Activated gamma-delta T cell treated with anti-CD3 and anti-CD28 coated beads, Interleukin-2, amount 50 U/mL, for 16 hours (primary cell): Measurements from ENCODE around the gene SACS.
"Not testable (repeated sequence)": the region's sequence is repeated elsewhere in the genome, so short reads cannot be mapped to it uniquely, and the experiment has no call there.

Source experiments
- DNase-seq: peaks from one replicate; pipeline ENCODE4 v3.0.0-alpha.2; 2020; ENCODE audit warnings: low read depth

Gene SACS

DNA sequence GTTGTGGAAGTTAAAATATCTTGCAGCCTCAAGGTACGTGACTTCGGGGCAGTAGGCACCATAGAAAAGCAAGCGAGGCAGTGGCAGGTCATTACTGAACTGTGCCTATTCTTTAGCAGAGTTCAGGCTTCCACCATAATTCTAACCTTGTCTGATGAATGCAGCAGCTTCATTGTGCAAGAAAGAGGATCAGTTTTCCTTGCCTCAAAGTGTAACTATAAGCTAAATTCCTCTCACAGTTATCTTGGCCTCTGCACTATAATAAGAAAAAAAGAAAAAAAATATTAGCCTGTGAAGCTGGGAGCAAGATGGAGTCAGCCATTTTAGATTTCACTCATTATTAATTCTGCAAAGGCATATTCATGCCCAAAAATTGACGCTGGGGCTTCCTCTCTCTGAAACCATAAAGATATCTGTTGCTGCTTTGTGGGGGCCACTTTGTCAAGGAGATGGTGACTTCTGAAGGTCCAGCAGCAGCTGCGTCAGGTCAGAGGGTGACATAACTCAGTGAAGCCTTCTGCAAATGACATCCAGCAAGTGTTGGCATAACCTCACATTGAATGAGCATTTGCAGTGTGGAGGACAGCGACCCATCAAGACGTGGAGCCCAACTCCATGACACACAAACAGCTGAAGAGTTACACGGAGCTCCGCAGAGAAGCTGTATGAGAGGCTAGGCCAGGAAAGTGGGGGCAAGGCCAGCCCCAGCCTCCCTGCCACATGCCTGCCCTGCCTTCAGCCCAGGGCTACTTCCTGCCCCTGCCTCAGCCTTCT, 23.1 kb upstream of the SACS start:
- no peak for DNase-seq

DNA sequence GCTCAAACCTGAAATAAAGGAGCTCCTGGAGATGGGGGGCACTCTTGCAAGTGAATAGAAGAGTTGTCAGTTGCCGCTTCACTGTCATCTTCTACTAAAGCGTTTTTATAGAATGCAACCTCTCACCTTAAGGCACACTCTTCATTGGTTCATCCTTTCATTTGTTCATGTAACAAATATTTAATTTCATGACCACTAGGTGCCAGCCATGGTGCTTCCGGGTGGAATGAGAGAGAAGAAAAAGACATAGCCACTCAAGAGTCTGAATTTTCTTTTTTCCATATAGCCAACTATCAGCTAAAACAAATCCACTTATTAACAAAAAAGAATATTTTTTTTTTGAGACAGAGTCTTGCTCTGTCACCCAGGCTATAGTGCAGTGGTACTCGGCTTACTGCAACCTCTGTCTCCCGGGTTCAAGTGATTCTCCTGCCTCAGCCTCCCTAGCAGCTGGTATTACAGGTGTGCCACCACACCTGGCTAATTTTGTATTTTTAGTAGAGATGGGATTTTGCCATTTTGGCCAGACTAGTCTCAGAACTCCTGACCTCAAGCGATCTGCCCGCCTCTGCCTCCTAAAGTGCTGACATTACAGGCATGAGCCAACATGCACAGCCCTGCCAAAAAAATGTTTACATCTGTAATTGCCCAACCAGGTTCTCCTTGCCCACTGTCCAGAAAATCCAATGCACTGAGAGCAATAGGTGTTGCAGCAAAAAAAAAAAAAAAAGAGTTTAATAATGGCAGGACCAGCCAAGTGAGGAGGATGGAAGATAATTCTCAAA, 22.1 kb upstream of the SACS start:
- DNase-seq, result no peak

DNA sequence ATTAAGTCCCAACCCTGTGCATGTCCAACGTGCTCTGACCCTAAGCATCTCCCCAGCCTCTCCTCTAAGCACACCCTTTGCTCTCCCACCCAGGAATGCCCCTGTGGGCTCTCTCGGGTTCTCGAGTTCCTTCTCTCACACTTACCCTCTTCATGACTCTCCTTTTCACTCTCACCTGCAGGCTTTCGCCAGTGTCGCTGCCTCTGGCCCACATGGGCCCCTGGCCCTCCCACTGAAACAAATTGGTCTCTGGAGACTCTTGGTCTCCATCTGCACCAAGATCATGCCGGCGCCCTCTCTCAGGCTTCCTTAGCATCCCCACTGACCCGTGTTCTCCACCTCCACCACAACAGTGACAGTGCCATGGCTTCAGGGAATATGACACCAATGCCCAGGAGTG, 19.6 kb upstream of the SACS start:
- no peak for DNase-seq

DNA sequence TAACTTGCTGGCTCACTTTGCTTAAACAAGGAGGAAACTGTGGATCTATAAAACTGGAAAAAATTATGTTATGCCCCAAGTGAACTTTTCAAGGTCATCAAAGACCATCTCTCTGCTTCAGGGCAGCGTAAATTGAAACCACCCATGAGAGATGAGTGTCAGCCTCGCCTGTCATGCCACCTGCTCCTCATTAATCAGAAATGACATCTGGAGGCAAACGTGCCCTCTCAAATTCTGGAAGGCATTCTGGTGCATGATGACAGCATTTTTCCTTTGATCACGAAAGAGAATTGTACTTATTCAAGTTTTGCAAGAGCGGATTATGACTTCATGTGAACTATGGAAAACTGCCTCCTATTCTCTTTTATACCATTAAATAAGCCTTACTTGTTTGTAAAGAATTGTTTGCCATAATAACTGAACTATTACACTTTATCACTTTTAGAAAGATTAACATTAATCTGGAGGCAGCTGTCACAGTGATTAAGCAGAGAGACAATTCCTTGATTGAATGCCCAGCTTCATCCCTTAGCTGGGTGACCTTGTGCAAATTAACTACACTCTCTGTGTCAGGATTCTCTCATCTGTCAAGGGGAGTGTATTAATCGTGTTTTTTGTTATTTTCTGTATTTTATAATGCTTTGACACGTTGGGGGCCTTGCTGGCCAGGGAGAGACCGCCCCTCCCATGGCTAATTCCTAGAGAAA, 17.0 kb upstream of the SACS start:
- no peak for DNase-seq

DNA sequence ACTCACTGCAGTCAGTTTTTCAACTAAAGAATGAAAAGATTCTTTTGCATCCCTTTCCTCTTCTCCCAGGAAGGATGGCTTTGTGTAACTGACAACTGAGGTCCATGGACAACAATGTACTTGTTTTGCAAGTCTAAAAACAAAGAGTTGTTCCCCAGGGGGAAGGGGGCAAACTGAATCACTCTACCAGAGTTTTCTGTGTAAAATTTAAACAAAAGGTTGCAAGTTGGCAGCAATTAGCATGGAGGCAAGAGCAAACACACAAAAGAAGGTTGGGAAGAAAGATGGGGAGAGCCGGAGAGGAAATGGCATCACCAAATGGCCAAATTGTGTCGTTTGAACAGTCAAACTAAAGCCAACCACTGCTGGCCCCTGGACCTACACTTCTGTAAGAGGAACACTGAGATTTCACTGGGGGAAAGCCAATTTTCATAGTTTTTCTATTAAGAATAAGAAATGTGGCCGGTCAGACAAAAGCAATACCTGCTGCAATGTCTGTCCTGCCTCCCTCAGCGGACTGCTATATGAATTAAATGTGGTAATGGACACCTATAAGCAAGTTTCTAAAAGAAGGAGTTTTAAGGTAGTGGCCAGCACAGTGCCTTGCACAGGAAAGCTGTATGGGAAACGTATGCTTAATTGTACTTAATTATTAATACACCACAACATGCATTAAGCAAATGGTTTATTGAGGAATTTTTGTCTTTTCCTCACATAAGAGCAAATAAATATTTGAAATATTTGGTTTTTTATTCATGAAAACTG, 16.1 kb upstream of the SACS start:
- DNase-seq, result no peak

DNA sequence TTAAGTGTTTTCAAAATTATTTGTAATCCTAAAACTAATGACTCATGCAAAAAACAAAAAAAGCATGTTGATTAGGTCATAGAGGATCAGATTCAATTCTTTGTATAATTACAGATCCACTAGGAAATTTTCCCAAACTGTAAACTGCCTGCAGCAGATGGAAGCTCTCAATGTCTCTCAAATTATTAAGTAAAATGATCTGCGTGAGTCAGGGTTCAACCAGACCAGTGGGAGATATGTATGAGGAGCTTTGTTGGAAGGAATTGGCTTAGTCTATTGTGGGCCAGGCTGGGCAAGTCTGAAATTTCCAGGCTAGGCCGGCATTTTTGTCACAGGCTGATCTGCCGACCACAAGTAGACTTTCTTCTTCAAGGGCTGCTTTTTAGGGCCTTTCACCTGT, 14.4 kb upstream of the SACS start:
- no peak for DNase-seq

DNA sequence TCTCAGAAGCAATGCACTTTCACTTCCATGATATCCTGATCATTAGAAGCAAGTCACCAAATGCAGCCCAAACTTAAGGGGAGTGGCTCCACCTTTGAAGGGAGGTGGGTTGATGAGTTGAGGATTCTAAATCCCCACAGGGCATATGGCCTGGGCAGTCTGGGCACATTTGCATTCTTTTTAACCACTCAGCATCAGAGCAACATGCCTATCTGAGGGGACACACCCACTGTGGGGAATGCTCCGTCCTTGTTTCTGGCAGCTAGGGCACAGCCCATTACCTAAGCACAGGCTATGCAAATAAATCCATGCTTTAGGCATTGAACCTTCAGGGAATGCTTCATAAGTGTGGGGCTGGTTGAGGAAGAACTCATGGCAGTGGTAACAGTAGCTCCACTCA, 12.3 kb upstream of the SACS start:
- no peak for DNase-seq

DNA sequence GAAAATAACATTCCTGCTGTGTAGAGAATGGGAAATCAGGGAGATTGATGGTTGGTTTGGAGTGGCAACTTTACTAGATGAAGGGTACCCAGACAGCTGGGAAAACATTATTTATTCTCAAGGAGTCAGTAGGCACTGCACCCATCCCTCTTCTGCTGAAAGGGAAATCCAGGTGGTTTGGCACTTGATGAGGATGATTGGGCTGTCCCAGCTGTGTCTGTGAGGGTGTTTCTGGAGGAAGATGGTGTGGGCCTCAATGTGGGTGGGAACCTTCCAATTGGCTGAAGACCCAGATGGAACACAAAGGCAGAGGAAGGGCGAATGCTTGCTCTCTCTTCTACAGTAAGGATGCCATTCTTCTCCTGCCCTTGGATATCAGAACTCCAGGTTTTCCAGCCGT, 10.4 kb upstream of the SACS start:
- no peak for DNase-seq

DNA sequence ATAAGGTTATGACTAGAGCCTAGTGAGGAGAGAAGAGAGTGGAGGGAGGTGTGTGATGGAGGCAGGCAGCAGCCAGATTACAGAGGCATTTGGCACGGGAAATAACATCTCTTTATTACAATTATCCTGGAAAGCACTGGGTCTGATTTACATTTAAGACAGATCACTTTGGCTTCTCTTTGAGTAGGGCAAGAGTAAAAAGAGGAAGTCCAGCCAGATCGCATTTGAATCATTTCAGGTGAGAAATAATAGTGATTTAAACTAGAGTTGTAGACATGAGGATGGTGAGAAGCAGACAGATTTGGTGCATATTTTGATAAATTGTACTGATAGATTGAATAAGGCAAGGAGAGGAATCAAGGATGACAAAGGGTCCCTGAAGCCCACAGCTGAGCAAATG, 9.6 kb upstream of the SACS start:
- DNase-seq, result no peak

DNA sequence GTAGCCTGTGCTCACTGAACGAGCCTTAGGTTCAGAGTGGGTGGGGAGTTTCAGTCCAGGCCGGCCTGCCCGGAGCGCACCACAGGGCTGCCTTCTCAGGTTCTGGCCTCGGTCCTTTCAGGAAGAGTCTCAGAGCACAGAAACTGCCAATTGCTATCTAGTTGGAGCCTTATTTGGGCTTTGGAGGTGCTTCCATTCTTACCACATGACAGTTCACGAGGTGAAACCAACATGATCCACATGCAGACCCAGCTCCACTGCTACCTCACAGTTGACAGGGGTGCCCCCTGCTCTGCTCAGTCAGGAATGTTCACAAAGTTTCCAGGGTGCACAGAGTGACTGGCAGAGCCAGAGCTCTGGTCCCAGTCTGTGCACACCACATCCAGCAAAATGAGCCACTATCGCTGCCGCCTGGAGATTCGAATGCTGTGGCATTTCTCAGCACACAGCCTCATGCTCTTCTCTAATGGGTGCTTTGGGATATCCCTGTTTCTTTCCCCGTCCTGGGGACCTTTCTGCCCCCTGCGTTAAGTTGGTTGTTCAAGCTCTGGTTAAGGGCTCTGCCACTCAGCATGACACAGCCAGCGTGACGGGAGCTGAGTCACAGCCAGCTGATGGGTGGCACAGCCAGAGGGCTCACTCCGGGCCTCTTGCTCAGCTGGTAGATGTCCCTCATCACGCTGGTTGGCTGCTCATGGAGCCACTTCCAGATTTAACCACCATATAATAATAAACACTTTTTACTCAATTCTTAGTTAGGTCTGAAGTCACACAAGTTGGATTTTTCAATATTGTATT, 7.5 kb upstream of the SACS start:
- no peak for DNase-seq

DNA sequence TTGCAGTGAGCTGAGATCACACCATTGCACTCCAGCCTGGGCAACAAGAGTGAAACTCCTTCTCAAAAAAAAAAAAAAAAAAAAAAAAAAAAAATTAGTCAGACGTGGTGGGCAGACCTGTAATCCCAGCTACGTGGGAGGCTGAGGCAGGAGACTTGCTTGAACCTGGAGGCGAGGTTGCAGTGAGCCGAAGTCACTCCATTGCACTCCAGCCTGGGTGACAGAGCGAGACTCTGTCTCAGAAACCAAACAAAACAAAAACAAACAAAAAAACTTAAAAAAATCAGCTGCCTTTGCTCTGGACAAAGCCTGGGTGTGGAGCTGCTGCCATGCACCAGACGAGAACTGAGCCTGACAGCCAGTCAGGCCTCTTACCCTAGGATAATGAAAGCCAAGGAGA, 6.8 kb upstream of the SACS start:
- not testable (repeated sequence) for DNase-seq

DNA sequence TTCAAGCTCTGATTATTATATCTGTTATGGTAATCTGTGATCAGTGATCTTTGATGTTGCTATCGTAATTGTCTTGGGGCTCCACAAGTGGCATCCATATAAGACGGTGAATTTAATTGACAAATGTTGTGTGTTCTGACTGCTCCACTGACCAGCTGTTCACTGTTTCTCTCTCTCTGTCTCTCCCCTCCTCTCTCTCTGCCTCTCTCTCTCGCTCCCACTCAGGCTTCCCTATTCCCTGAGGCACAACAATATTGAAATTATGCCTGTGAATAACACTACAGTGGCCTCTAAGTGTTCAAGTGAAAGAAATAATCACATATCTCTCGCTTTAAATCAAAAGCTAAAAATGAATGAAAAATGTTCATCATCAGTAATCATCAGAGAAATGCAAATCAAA, 4.4 kb upstream of the SACS start:
- no peak for DNase-seq

DNA sequence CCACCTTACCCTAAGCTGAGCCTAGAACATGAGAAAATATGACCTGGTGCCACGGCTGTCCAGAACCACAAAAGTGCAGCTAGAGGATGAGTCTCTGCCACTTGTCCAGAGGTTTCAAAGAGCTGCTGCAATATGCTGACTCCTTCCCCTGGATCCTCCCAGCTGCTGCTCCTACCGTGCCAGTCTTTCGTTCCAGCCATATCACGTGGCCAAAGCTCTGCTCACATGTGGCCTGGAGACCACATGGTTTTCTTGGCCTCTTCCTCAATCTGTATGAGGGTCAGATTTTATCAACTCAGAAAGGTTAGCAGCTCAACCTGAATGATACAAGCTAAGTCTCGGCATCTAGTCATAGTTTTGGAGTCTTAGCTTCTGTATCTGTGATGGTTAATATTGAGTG, 3.2 kb upstream of the SACS start:
- DNase-seq, result no peak

DNA sequence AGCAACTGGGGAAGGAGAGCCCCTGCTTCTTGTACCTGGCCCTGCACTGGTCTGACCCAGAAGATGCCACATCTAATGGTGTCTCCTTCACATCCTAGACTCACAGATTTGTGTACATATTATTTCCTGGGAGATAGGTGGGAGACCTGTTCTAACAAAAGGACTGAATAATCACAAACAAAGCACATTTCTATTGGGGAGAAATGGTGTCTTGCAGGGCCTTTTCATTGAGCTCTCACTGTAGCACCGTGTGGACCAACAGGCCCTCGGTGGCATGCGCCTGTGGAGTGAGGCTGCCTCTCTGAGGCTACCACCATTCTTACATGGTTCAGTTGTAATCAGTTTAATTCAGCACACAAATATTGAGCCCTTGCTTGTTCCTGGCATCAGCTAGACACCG, 989 bp upstream of the SACS start:
- DNase-seq, result no peak

DNA sequence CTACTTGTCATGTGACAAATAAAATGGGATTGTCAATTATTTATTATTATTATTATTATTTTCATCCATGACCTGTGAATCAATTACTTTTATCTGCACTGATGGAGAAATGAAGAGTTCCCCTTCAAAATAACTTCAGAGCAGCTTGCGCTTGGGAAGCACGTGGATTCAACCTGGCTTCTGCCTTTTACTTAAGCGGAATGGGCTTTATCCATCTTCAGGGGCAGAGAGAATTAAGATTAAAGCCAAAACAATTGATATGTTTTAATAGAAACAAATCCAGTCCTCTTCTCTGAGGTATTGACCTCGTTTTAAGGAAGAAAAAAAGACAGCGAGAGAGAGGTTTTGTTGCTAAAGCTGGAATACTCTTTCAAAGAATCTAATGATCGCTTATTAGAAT, 876 bp downstream of the SACS start:
- DNase-seq, result no peak

DNA sequence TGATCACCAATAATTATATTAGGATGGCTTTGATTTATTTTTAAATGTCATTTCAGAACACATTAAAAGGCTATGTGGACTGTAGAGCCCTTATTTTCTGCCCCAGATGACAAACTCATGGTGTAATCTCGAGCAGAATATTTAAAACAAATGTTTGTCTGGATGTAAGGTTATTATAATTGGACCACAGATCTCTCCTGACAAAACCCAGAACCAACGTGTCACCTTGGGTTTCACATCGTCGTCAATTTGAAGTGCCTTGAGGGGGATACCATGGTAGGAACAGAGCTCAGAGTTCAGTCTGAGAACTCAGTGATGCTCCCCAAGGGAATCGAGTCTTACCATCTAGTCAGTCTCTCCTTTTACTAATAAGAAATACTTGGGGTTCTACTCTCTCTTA, 2.8 kb downstream of the SACS start:
- no peak for DNase-seq

DNA sequence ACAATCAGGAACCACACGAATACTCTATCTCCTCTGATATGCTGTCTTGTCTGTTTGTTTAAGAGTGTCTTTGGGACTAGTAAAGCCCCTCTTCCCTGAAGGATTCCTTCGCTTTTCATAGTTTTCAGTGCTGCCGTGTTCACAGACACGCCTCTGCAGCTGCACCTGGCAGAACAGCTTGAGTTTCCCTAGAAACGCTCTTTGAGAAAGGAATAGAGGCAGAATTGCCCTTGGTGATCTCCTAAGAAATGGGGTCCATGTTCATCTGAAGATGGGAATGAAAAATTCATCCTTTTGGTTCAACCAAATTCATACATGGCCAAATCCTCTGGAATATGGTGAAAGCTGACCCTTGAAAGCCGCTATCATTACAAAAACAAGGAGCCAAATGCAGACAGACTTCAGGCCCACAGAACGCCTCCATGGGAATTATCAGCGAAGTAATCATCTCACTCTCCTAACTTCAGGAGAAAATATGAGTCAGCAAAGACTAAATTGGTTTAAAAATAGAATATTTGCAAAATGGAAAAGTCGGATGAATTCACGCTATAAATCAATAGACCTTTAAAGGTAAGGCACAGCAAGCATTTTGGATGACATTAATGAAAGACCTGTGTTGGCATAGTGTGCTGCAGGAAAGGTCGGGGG, 5.5 kb downstream of the SACS start:
- no peak for DNase-seq

DNA sequence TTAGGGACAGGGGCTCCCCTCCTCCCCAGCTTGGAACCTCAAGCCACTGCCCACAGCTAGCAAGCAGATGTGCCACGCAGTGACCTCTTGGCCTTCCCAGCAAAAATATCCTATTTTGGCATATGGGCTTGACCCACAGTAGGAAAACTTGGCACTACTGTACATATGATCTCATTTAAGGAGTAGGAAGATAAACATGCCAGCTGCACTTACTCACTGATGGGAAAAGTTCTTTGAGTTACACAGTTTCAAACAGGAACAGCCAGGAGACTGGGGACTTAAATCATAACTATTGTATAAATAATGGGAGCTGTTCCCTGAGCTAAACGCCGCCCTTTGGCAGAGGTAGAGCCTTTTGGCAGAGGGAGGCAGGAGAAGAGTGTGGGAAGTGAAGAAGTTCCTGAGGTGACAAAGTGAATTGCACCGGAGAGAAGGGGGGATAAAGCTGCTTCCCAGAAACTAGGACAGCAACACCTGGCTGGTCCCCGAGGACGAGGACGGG, 6.1 kb downstream of the SACS start:
- no peak for DNase-seq

DNA sequence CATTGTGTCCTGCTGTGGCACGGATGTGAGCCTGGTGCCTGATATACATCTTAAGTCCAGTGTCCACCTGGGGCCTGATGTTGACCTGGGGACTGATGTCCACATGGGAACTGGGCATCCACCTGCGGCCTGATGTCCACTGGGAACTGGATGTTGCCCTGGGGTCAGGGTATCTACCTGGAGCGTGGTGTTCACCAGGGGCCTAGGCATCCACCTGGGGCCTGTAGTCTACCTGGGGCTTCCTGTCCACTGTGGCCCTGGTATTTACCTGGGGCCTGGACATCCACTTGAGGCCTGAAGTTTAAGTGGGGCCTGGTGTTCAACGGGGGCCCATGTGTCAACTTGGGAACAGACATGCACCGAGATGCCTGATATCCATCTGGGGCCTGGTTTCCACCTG, 11.9 kb downstream of the SACS start:
- DNase-seq, result no peak

DNA sequence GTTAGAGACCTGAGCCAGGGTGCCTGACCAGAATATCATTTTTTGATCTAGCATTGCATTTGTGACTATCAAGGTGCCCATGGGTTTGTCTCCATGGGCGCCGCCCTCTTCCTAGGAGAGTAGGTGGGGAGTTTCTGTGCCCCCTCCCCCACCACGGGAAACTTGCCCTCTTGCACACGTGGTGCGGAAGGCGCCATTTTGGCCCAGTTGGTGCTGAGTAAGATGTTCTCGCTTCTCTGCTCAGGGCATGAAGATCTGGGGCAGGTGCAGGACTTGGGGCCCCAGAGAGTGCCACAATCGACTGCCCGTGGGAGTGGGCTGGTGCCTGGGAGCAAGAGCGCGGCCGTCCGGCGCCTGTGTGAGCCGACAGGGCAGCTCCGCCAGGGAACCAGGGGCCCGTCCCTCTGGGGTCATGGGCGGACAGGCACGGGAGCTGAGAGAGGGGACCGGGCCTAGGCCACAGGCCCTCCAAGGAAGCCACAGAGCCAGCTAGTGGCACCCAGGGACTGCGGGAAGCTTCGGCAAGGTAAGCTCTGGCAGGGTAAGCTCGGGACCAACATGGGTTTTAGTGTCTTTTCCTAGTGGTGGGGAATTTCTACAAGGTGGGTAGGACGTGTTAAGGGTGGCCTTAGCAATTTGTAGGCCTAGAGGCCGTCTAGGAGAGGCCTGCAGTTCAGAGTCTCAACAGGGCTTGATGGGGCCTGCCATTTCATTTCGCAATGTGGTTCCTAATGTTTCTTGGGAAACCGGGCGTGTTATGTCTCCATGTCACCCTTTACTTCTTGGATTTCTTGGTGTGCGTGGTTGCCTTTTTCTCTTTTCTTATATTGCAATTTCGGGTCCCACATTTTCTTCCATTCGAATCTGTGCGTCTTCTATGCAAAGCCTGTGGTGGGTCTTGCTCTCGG, 14.5 kb downstream of the SACS start:
- DNase-seq, result no peak
